Upper lobe of left lung (tissue), 4 donors: Measurements from ENCODE around the gene IGFN1.

Experiments used
- POLR2A ChIP-seq, 4 donors: fragments of 450-650 bp; IDR thresholded peaks; one replicate each; pipeline ENCODE4 v1.5.1; 2016 to 2017; ENCODE audit warnings: antibody characterized with exemption in 4 of 4, mild to moderate bottlenecking in 2 of 4
- TF ChIP-seq, protein P1 (sequence below), 6 experiments: fragments of 450-650 bp in 4 of 6; fragments of 200-600 bp in 2 of 6; sonication (generic) in 2 of 6; IDR thresholded peaks; one replicate each; pipeline ENCODE4 v1.5.1; 2016 to 2019; ENCODE audit warnings: antibody characterized with exemption in 6 of 6

GRCh38 chr1:201205036-201205435 lies 14.4 kb downstream of the IGFN1 start:
- TF ChIP-seq, protein P1, sequence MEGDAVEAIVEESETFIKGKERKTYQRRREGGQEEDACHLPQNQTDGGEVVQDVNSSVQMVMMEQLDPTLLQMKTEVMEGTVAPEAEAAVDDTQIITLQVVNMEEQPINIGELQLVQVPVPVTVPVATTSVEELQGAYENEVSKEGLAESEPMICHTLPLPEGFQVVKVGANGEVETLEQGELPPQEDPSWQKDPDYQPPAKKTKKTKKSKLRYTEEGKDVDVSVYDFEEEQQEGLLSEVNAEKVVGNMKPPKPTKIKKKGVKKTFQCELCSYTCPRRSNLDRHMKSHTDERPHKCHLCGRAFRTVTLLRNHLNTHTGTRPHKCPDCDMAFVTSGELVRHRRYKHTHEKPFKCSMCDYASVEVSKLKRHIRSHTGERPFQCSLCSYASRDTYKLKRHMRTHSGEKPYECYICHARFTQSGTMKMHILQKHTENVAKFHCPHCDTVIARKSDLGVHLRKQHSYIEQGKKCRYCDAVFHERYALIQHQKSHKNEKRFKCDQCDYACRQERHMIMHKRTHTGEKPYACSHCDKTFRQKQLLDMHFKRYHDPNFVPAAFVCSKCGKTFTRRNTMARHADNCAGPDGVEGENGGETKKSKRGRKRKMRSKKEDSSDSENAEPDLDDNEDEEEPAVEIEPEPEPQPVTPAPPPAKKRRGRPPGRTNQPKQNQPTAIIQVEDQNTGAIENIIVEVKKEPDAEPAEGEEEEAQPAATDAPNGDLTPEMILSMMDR (IDR thresholded peaks at IDR 0.05), result no peak
- TF ChIP-seq POLR2A (IDR thresholded peaks at IDR 0.05), result no peak
